ENCODE results near the gene P3H4. TPM values are rescaled to one million over a fixed set of nuclear protein-coding genes. Genes with fewer than 3 reads are reported as not detected.

The P3H4 gene
- total RNA-seq, 1 donor, result 59.7 TPM

- Histone ChIP-seq H3K4me2 (ENCODE audit: insufficient read depth, low read length) (no peak overlapping the region), H3K27ac (ENCODE audit: low read depth, low read length) (no peak overlapping the region), H3K36me3 (ENCODE audit: insufficient read depth, low read length) (no peaks in the 10 kb centered on the region), H3K4me3 (ENCODE audit: insufficient read depth, low read length) (no peak overlapping the region), H3K4me1 (ENCODE audit: insufficient read depth, low read length) (peaks cover 4% of the 10 kb centered on the region), H3K27me3 (ENCODE audit: insufficient read depth, low read length) (no peaks in the 10 kb centered on the region), H4K20me1 (ENCODE audit: insufficient read depth, low read length) (peaks cover 4% of the 10 kb centered on the region), H2AFZ (ENCODE audit: low read length) (no peak overlapping the region), H3K9me3 (ENCODE audit: low read depth, low read length) (no peaks in the 10 kb centered on the region), H3K79me2 (ENCODE audit: insufficient read depth, low read length) (no peaks in the 10 kb centered on the region)
- DNase-seq (ENCODE audit: insufficient read length, low spot score, missing footprints), result peak; percentile 57
- no peak for TF ChIP-seq CTCF (IDR thresholded peaks at IDR 0.05; ENCODE audit: extremely low read depth, low read depth, low read length)
These were observed 39.5 kb downstream of the P3H4 start for GRCh38 chr17:41772218-41772585.

- Histone ChIP-seq H4K20me1 (ENCODE audit: insufficient read depth, low read length) (peaks cover 2% of the 10 kb centered on the region), H3K36me3 (ENCODE audit: insufficient read depth, low read length) (no peaks in the 10 kb centered on the region), H3K4me3 (ENCODE audit: insufficient read depth, low read length) (no peak overlapping the region), H3K4me1 (ENCODE audit: insufficient read depth, low read length) (no peaks in the 10 kb centered on the region), H2AFZ (ENCODE audit: low read length) (no peak overlapping the region), H3K27me3 (ENCODE audit: insufficient read depth, low read length) (no peaks in the 10 kb centered on the region), H3K4me2 (ENCODE audit: insufficient read depth, low read length) (no peak overlapping the region), H3K9me3 (ENCODE audit: low read depth, low read length) (no peaks in the 10 kb centered on the region), H3K79me2 (ENCODE audit: insufficient read depth, low read length) (no peaks in the 10 kb centered on the region), H3K27ac (ENCODE audit: low read depth, low read length) (no peak overlapping the region)
- no peak for TF ChIP-seq CTCF (IDR thresholded peaks at IDR 0.05; ENCODE audit: extremely low read depth, low read depth, low read length)
- DNase-seq (ENCODE audit: insufficient read length, low spot score, missing footprints), result peak; percentile 80
These were observed 40.2 kb downstream of the P3H4 start for GRCh38 chr17:41771389-41772206.

- no peak overlapping the region for H3K4me3 ChIP-seq (ENCODE audit: insufficient read depth, low read length)
- no peaks in the 10 kb centered on the region for H3K36me3 ChIP-seq (ENCODE audit: insufficient read depth, low read length)
- peaks cover 2% of the 10 kb centered on the region for H4K20me1 ChIP-seq (ENCODE audit: insufficient read depth, low read length)
- DNase-seq (ENCODE audit: insufficient read length, low spot score, missing footprints), result peak; percentile 39
- no peaks in the 10 kb centered on the region for H3K79me2 ChIP-seq (ENCODE audit: insufficient read depth, low read length)
- H3K4me1 ChIP-seq (ENCODE audit: insufficient read depth, low read length), result no peaks in the 10 kb centered on the region
- TF ChIP-seq CTCF (IDR thresholded peaks at IDR 0.05; ENCODE audit: extremely low read depth, low read depth, low read length), result no peak
- no peaks in the 10 kb centered on the region for H3K27me3 ChIP-seq (ENCODE audit: insufficient read depth, low read length)
- H2AFZ ChIP-seq (ENCODE audit: low read length), result no peak overlapping the region
- H3K27ac ChIP-seq (ENCODE audit: low read depth, low read length), result no peak overlapping the region
- no peak overlapping the region for H3K4me2 ChIP-seq (ENCODE audit: insufficient read depth, low read length)
- no peaks in the 10 kb centered on the region for H3K9me3 ChIP-seq (ENCODE audit: low read depth, low read length)
These were observed 41.8 kb downstream of the P3H4 start for GRCh38 chr17:41769985-41770384.

GRCh38 chr17:41769346-41769862, 42.3 kb downstream of the P3H4 start:
- no peaks in the 10 kb centered on the region for H3K36me3 ChIP-seq (ENCODE audit: insufficient read depth, low read length)
- no peaks in the 10 kb centered on the region for H3K27me3 ChIP-seq (ENCODE audit: insufficient read depth, low read length)
- DNase-seq (ENCODE audit: insufficient read length, low spot score, missing footprints), result peak; percentile 36
- H3K79me2 ChIP-seq (ENCODE audit: insufficient read depth, low read length), result no peaks in the 10 kb centered on the region
- TF ChIP-seq CTCF (IDR thresholded peaks at IDR 0.05; ENCODE audit: extremely low read depth, low read depth, low read length), result no peak
- no peak overlapping the region for H3K4me2 ChIP-seq (ENCODE audit: insufficient read depth, low read length)
- H3K27ac ChIP-seq (ENCODE audit: low read depth, low read length), result no peak overlapping the region
- peaks cover 2% of the 10 kb centered on the region for H4K20me1 ChIP-seq (ENCODE audit: insufficient read depth, low read length)
- no peak overlapping the region for H3K4me3 ChIP-seq (ENCODE audit: insufficient read depth, low read length)
- no peak overlapping the region for H2AFZ ChIP-seq (ENCODE audit: low read length)
- H3K9me3 ChIP-seq (ENCODE audit: low read depth, low read length), result no peaks in the 10 kb centered on the region
- no peaks in the 10 kb centered on the region for H3K4me1 ChIP-seq (ENCODE audit: insufficient read depth, low read length)
